Panc1 (cell line): ENCODE results near the gene QRFPR. TPM values are rescaled to one million over a fixed set of nuclear protein-coding genes. Genes with fewer than 3 reads are reported as not detected.

Experiments
- ATAC-seq: fragments of 200-7000 bp; cut with Tn5 transposase; 2 replicates; pipeline ENCODE4 v1.9.1; 2020; ENCODE audit warnings: mild to moderate bottlenecking, moderate library complexity
- BruUV-seq: library from RNA; stranded (reverse); fragments of 400-500 nt; replicated peaks from 2 replicates; lab custom pipeline; 2021; lab: Mats Ljungman, UMichigan
- CTCF ChIA-PET: fragments of 300-600 bp; sonication (Branson Sonifier 250); formaldehyde crosslinking; loops from one replicate; lab custom pipeline; 2022; ENCODE audit warnings: antibody characterized with exemption; lab: Charles Lee
- POLR2A ChIA-PET: fragments of 300-600 bp; sonication (Branson Sonifier 250); formaldehyde crosslinking; loops from one replicate; lab custom pipeline; 2022; ENCODE audit warnings: antibody characterized with exemption; lab: Charles Lee
- DNase-seq: peaks from one replicate; pipeline ENCODE4 v3.0.0-alpha.2; 2010; ENCODE audit warnings: low read depth, low spot score
- H3K27ac ChIP-seq: 2 replicates; pipeline ENCODE4 v1.5.1; 2011; ENCODE audit warnings: mild to moderate bottlenecking, low read length, inconsistent platforms
- H3K27me3 ChIP-seq: fragments of 200-500 bp; sonication (Bioruptor generic); 2 replicates; pipeline ENCODE4 v1.6.0; 2014; ENCODE audit warnings: low read length, inconsistent platforms; ENCODE audit not compliant: control insufficient read depth, insufficient read depth
- H3K36me3 ChIP-seq: fragments of 200-500 bp; sonication (Bioruptor generic); 2 replicates; pipeline ENCODE4 v1.5.1; 2014; ENCODE audit warnings: inconsistent platforms, mild to moderate bottlenecking, low read length, moderate library complexity; ENCODE audit not compliant: control insufficient read depth, insufficient read depth
- H3K4me1 ChIP-seq: 2 replicates; pipeline ENCODE4 v1.5.1; 2011; ENCODE audit warnings: inconsistent platforms, mild to moderate bottlenecking, low read length, moderate library complexity; ENCODE audit not compliant: control insufficient read depth, insufficient read depth
- H3K4me3 ChIP-seq, 2 experiments: 2 replicates each; pipeline ENCODE4 v1.5.1; 2011 to 2012; ENCODE audit warnings: low read depth in 2 of 2, low read length in 2 of 2, mild to moderate bottlenecking in 2 of 2, inconsistent platforms in 1 of 2, moderate library complexity in 1 of 2
- H3K9me3 ChIP-seq: fragments of 200-500 bp; sonication (Bioruptor generic); 2 replicates; pipeline ENCODE4 v1.5.1; 2014; ENCODE audit warnings: low read depth, mild to moderate bottlenecking, inconsistent platforms, low read length, moderate library complexity; ENCODE audit not compliant: control insufficient read depth, insufficient read depth
- POLR2AphosphoS5 ChIP-seq: IDR thresholded peaks from 2 replicates; pipeline ENCODE4 v1.6.1; 2012; ENCODE audit warnings: mild to moderate bottlenecking, low read depth, low read length, moderate library complexity
- REST ChIP-seq, 2 experiments: IDR thresholded peaks; 2 replicates each; pipeline ENCODE4 v1.6.1; 2011 to 2012; ENCODE audit warnings: low read depth in 2 of 2, control low read depth in 1 of 2, low read length in 1 of 2, mild to moderate bottlenecking in 1 of 2, moderate library complexity in 1 of 2; ENCODE audit not compliant: insufficient read depth in 1 of 2
- SIN3A ChIP-seq: IDR thresholded peaks from 2 replicates; pipeline ENCODE4 v1.6.1; 2012; ENCODE audit warnings: low read depth, mild to moderate bottlenecking, low read length, moderate library complexity, borderline replicate concordance; ENCODE audit not compliant: insufficient read depth
- TCF7L2 ChIP-seq: IDR thresholded peaks from 2 replicates; pipeline ENCODE4 v1.6.1; 2011; ENCODE audit warnings: mild to moderate bottlenecking, low read depth, low read length, inconsistent platforms
- in situ Hi-C: cut with HindIII; loops from 2 replicates; pipeline ENCODE4 v1.10.0; 2016; ENCODE audit warnings: low sequenced_read_pairs, low pct_unique_long_range_greater_than_20kb
- intact Hi-C: fragments of 100-400 bp; cut with micrococcal nuclease; formaldehyde crosslinking; loops from one replicate; pipeline ENCODE4 v1.10.0; 2022; ENCODE audit not compliant: unreplicated experiment
- total RNA-seq: library from RNA; stranded (reverse); gene quantifications from one replicate; pipeline ENCODE4 v1.2.1, GENCODE V29; 2021; ENCODE audit not compliant: unreplicated experiment
- TF ChIP-seq, protein P1 (sequence below): fragments of 450-650 bp; IDR thresholded peaks from 2 replicates; pipeline ENCODE4 v1.5.1; 2017; ENCODE audit warnings: mild to moderate bottlenecking

QRFPR gene
- total RNA-seq, 1 experiment from 2014 or later, result not detected

DNA sequence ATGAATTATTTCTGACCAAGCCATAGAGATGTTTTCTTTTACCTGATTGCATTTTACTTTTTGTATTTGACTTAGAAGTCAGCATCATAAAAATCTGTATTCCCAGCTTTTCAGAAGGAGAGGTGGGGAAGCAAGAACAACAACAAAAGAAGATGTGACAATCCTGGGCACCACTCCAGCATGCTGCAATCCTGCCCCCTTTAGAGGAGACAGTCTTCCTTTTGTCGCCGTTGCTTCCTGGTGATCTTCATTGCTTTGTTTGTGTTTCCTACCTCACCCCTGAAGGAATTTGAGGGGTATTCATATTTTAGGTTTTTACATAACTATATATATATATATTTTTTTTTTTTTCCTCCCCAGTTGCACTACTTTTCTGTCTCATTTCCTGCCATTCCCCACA is 3.7 kb downstream of the QRFPR start:
- H3K4me3 ChIP-seq, result no peak overlapping the region
- TF ChIP-seq REST (IDR thresholded peaks at IDR 0.05; ENCODE audit: insufficient read depth in 1 of 2, low read depth in 2 of 2, low read length in 1 of 2), result no peak
- no peak for TF ChIP-seq SIN3A
- TF ChIP-seq, protein P1, sequence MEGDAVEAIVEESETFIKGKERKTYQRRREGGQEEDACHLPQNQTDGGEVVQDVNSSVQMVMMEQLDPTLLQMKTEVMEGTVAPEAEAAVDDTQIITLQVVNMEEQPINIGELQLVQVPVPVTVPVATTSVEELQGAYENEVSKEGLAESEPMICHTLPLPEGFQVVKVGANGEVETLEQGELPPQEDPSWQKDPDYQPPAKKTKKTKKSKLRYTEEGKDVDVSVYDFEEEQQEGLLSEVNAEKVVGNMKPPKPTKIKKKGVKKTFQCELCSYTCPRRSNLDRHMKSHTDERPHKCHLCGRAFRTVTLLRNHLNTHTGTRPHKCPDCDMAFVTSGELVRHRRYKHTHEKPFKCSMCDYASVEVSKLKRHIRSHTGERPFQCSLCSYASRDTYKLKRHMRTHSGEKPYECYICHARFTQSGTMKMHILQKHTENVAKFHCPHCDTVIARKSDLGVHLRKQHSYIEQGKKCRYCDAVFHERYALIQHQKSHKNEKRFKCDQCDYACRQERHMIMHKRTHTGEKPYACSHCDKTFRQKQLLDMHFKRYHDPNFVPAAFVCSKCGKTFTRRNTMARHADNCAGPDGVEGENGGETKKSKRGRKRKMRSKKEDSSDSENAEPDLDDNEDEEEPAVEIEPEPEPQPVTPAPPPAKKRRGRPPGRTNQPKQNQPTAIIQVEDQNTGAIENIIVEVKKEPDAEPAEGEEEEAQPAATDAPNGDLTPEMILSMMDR, result no peak
- no peak for TF ChIP-seq TCF7L2
- no peak for TF ChIP-seq POLR2AphosphoS5
- CTCF ChIA-PET, result no interaction called here
- no peak overlapping the region for H3K27ac ChIP-seq
- no peak for ATAC-seq
- H3K9me3 ChIP-seq, result no peaks in the 10 kb centered on the region
- DNase-seq, result no peak
- intact Hi-C loops (no loop called here), in situ Hi-C loops (no loop called here)
- POLR2A ChIA-PET, result no interaction called here
- H3K36me3 ChIP-seq, result no peaks in the 10 kb centered on the region
- BruUV-seq, result no TSS peak
- H3K27me3 ChIP-seq, result peaks cover 14% of the 10 kb centered on the region
- no peaks in the 10 kb centered on the region for H3K4me1 ChIP-seq

- Histone ChIP-seq H3K9me3 (no peaks in the 10 kb centered on the region), H3K36me3 (no peaks in the 10 kb centered on the region), H3K27me3 (peaks cover 10% of the 10 kb centered on the region), H3K4me1 (no peaks in the 10 kb centered on the region), H3K4me3 (no peak overlapping the region), H3K27ac (no peak overlapping the region)
- ATAC-seq (no peak), DNase-seq (no peak)
- no TSS peak for BruUV-seq
- no peak for TF ChIP-seq REST (IDR thresholded peaks at IDR 0.05; ENCODE audit: insufficient read depth in 1 of 2, low read depth in 2 of 2, low read length in 1 of 2)
- TF ChIP-seq, protein P1, result no peak
- no peak for TF ChIP-seq POLR2AphosphoS5
- no peak for TF ChIP-seq TCF7L2
- TF ChIP-seq SIN3A, result no peak
- intact Hi-C loops (no loop called here), in situ Hi-C loops (no loop called here)
- CTCF ChIA-PET, result no interaction called here
- POLR2A ChIA-PET, result no interaction called here
Measured at GRCh38 chr4:121376556-121376955, 4.3 kb downstream of the QRFPR start.
